HEK293 (cell line): ENCODE measurements around the gene WNT6.
A peak's percentile ranks its signal among the peaks of the same experiment; 100 is the strongest.

Experiments
- CTCF ChIA-PET: fragments of 350-600 bp; formaldehyde crosslinking; extraction: SDS; loops from one replicate; lab custom pipeline; 2021; ENCODE audit warnings: antibody characterized with exemption; lab: Yijun Ruan, JAX
- POLR2A ChIA-PET: fragments of 300-600 bp; formaldehyde crosslinking; extraction: SDS; loops from one replicate; lab custom pipeline; 2020; ENCODE audit warnings: antibody characterized with exemption, inconsistent platforms; lab: Yijun Ruan, JAX
- H3K27ac ChIP-seq: fragments of 200-500 bp; sonication (Bioruptor generic); 2 replicates; pipeline ENCODE4 v1.5.1; 2014; ENCODE audit warnings: low read depth, low read length, control low read depth, inconsistent platforms; ENCODE audit errors: extremely low read depth
- H3K36me3 ChIP-seq, 2 experiments: fragments of 200-500 bp in 1 of 2; sonication (Bioruptor generic) in 1 of 2; 1 replicate in 1 of 2; 2 replicates in 1 of 2; pipeline ENCODE4 v1.5.1; 2014 to 2017; ENCODE audit warnings: inconsistent platforms in 2 of 2, low read length in 2 of 2; ENCODE audit not compliant: control insufficient read depth in 2 of 2, insufficient read depth in 1 of 2
- H3K4me1 ChIP-seq: fragments of 200-500 bp; sonication (Bioruptor generic); 2 replicates; pipeline ENCODE4 v1.5.1; 2014; ENCODE audit warnings: mild to moderate bottlenecking, low read length, inconsistent platforms; ENCODE audit not compliant: control insufficient read depth, insufficient read depth
- H3K4me3 ChIP-seq: 2 replicates; pipeline ENCODE4 v1.5.1; 2011; ENCODE audit warnings: low read depth, mild to moderate bottlenecking, control low read depth, low read length, moderate library complexity
- H3K9me3 ChIP-seq: fragments of 200-500 bp; sonication (Bioruptor generic); 2 replicates; pipeline ENCODE4 v1.5.1; 2014; ENCODE audit warnings: low read depth, low read length, inconsistent platforms; ENCODE audit not compliant: control insufficient read depth, insufficient read depth
- GLIS1 ChIP-seq: fragments of 450-650 bp; formaldehyde crosslinking; IDR thresholded peaks from 2 replicates; pipeline ENCODE4 v1.5.1; 2016; ENCODE audit warnings: missing biosample characterization, missing genetic modification characterization
- IKZF3 ChIP-seq: fragments of 450-650 bp; IDR thresholded peaks from 2 replicates; pipeline ENCODE4 v1.5.0; 2018; ENCODE audit warnings: missing biosample characterization, mild to moderate bottlenecking, missing genetic modification characterization, moderate library complexity
- INSM2 ChIP-seq: fragments of 450-650 bp; formaldehyde crosslinking; IDR thresholded peaks from 2 replicates; pipeline ENCODE4 v1.5.1; 2016; ENCODE audit warnings: missing biosample characterization, missing genetic modification characterization
- MYNN ChIP-seq: fragments of 450-650 bp; formaldehyde crosslinking; IDR thresholded peaks from 2 replicates; pipeline ENCODE4 v1.5.1; 2016; ENCODE audit warnings: missing biosample characterization, missing genetic modification characterization, borderline replicate concordance
- MZF1 ChIP-seq: fragments of 450-650 bp; formaldehyde crosslinking; IDR thresholded peaks from 2 replicates; pipeline ENCODE4 v1.5.1; 2017; ENCODE audit warnings: missing biosample characterization, missing genetic modification characterization, borderline replicate concordance
- PATZ1 ChIP-seq: fragments of 450-650 bp; formaldehyde crosslinking; IDR thresholded peaks from 2 replicates; pipeline ENCODE4 v1.5.1; 2016; ENCODE audit warnings: missing biosample characterization, missing genetic modification characterization
- SP2 ChIP-seq: fragments of 450-650 bp; formaldehyde crosslinking; IDR thresholded peaks from 2 replicates; pipeline ENCODE4 v1.5.1; 2016; ENCODE audit warnings: missing biosample characterization, missing genetic modification characterization
- WT1 ChIP-seq: fragments of 450-650 bp; formaldehyde crosslinking; IDR thresholded peaks from 2 replicates; pipeline ENCODE4 v1.5.1; 2016; ENCODE audit warnings: missing biosample characterization, missing genetic modification characterization
- ZBTB17 ChIP-seq: fragments of 450-650 bp; formaldehyde crosslinking; IDR thresholded peaks from 2 replicates; pipeline ENCODE4 v1.5.1; 2016; ENCODE audit warnings: missing biosample characterization, missing genetic modification characterization
- ZBTB6 ChIP-seq: fragments of 450-650 bp; formaldehyde crosslinking; IDR thresholded peaks from 2 replicates; pipeline ENCODE4 v1.5.1; 2017; ENCODE audit warnings: missing biosample characterization, missing genetic modification characterization
- ZNF155 ChIP-seq: fragments of 450-650 bp; formaldehyde crosslinking; IDR thresholded peaks from 2 replicates; pipeline ENCODE4 v1.5.1; 2016; ENCODE audit warnings: missing biosample characterization, missing genetic modification characterization
- ZNF18 ChIP-seq: fragments of 450-650 bp; formaldehyde crosslinking; IDR thresholded peaks from 2 replicates; pipeline ENCODE4 v1.5.1; 2016; ENCODE audit warnings: missing biosample characterization, missing genetic modification characterization
- ZNF341 ChIP-seq: fragments of 450-650 bp; formaldehyde crosslinking; IDR thresholded peaks from 2 replicates; pipeline ENCODE4; 2016; ENCODE audit warnings: low read depth, missing biosample characterization, missing genetic modification characterization
- ZNF366 ChIP-seq: fragments of 450-650 bp; formaldehyde crosslinking; conservative IDR thresholded peaks from 2 replicates; pipeline ENCODE4 v1.5.1; 2016; ENCODE audit warnings: missing biosample characterization, missing genetic modification characterization
- ZNF488 ChIP-seq: fragments of 450-650 bp; formaldehyde crosslinking; IDR thresholded peaks from 2 replicates; pipeline ENCODE4 v1.5.1; 2016; ENCODE audit warnings: missing biosample characterization, missing genetic modification characterization
- ZNF600 ChIP-seq: fragments of 450-650 bp; formaldehyde crosslinking; IDR thresholded peaks from 2 replicates; pipeline ENCODE4 v1.5.1; 2016; ENCODE audit warnings: missing biosample characterization, missing genetic modification characterization
- ZNF645 ChIP-seq: fragments of 450-650 bp; formaldehyde crosslinking; IDR thresholded peaks from 2 replicates; pipeline ENCODE4; 2016; ENCODE audit warnings: missing biosample characterization, missing genetic modification characterization
- ZNF837 ChIP-seq: fragments of 450-650 bp; formaldehyde crosslinking; IDR thresholded peaks from 2 replicates; pipeline ENCODE4 v1.5.1; 2016; ENCODE audit warnings: missing biosample characterization, missing genetic modification characterization

Gene WNT6

GRCh38 chr2:218860950-218861381 is 1.4 kb downstream of the WNT6 start:
- POLR2A ChIA-PET = interaction anchor here (0.7 to 1.5 kb wide), 3 partner anchors 20 to 48 kb away, joined by 3 to 6 read pairs (median 3); partner anchors contain the start of gene WNT10A

More at GRCh38 chr2:218860950-218861381, 1.4 kb downstream of the WNT6 start:
- no peak overlapping the region for H3K4me3 ChIP-seq
- H3K27ac ChIP-seq = no peak overlapping the region
- H3K36me3 ChIP-seq = no peaks in the 10 kb centered on the region
- H3K9me3 ChIP-seq = no peaks in the 10 kb centered on the region
- CTCF ChIA-PET = interaction anchor here (0.6 to 10.4 kb wide), 7 partner anchors 9 to 147 kb away, joined by 3 to 71 read pairs (median 4); no protein-coding TSS in a partner anchor
- peak; percentile 63 for TF ChIP-seq SP2 (tag by site-specific recombination)
- TF ChIP-seq MZF1 = peak; percentile 65; the same call in 1 of the 2 replicates
- TF ChIP-seq PATZ1 (tag by site-specific recombination) = 0 out of 2 replicates have a peak, but pooled peaks have one; percentile 5
- no peak for TF ChIP-seq ZNF18 (tag by site-specific recombination)
- no peak for TF ChIP-seq ZNF488 (tag by site-specific recombination)
- peak; percentile 36; the same call in 1 of the 2 replicates for TF ChIP-seq ZBTB6 (tag by site-specific recombination)
- TF ChIP-seq ZNF341 (tag by site-specific recombination) = peak; percentile 68
- TF ChIP-seq ZNF600 (tag by site-specific recombination) = peak; percentile 76
- no peak for TF ChIP-seq ZNF645 (tag by site-specific recombination)
- TF ChIP-seq ZNF366 (tag by site-specific recombination) = peak; percentile 73
- no peak for TF ChIP-seq ZNF837 (tag by site-specific recombination)
- peak; percentile 90 for TF ChIP-seq IKZF3 (tag by site-specific recombination)
- peak; percentile 51; the same call in 1 of the 2 replicates for TF ChIP-seq WT1 (tag by site-specific recombination)
- peak; percentile 66; the same call in 1 of the 2 replicates for TF ChIP-seq INSM2 (tag by site-specific recombination)
- TF ChIP-seq GLIS1 (tag by site-specific recombination) = peak; percentile 78
- TF ChIP-seq ZBTB17 (tag by site-specific recombination) = peak; percentile 86
- TF ChIP-seq MYNN (tag by site-specific recombination) = no peak
- TF ChIP-seq ZNF155 (tag by site-specific recombination) = no peak
- peaks cover 16% of the 10 kb centered on the region for H3K4me1 ChIP-seq
